HG03565 (cell line): Measurements from ENCODE around the gene NGEF.

Experiments
- ATAC-seq: cut with Tn5 transposase; IDR thresholded peaks from one replicate; pipeline ENCODE4 v1.9.1; 2021; ENCODE audit warnings: mild to moderate bottlenecking, moderate library complexity; ENCODE audit not compliant: unreplicated experiment

NGEF gene

GRCh38 chr2:232887171-232887850 lies 125.7 kb downstream of the NGEF start:
- no peak for ATAC-seq

- ATAC-seq: no peak
Measured at GRCh38 chr2:232886632-232887031, 126.4 kb downstream of the NGEF start.

GRCh38 chr2:232886176-232886575 lies 126.9 kb downstream of the NGEF start:
- ATAC-seq: no peak

GRCh38 chr2:232885264-232885961 lies 127.6 kb downstream of the NGEF start:
- no peak for ATAC-seq

GRCh38 chr2:232884549-232885263 lies 128.3 kb downstream of the NGEF start:
- no peak for ATAC-seq

GRCh38 chr2:232884001-232884421 lies 129.0 kb downstream of the NGEF start:
- ATAC-seq: no peak

GRCh38 chr2:232883116-232883721 lies 129.8 kb downstream of the NGEF start:
- no peak for ATAC-seq

- ATAC-seq: no peak
Measured at GRCh38 chr2:232882505-232883115, 130.4 kb downstream of the NGEF start.

- ATAC-seq: no peak
Measured at GRCh38 chr2:232882085-232882484, 131.0 kb downstream of the NGEF start.

GRCh38 chr2:232880764-232881351 lies 132.2 kb downstream of the NGEF start:
- no peak for ATAC-seq

GRCh38 chr2:232879618-232880494 lies 133.2 kb downstream of the NGEF start:
- no peak for ATAC-seq

GRCh38 chr2:232878855-232879617 lies 134.0 kb downstream of the NGEF start:
- ATAC-seq: no peak

- ATAC-seq: no peak
Measured at GRCh38 chr2:232877940-232878511, 135.0 kb downstream of the NGEF start.

- ATAC-seq: no peak
Measured at GRCh38 chr2:232876978-232877441, 136.0 kb downstream of the NGEF start.

GRCh38 chr2:232876161-232876977 lies 136.7 kb downstream of the NGEF start:
- no peak for ATAC-seq

GRCh38 chr2:232875256-232876121 lies 137.6 kb downstream of the NGEF start:
- ATAC-seq: no peak
